Calu3 (cell line): Measurements from ENCODE around the gene EP400. TPM values are rescaled to one million over a fixed set of nuclear protein-coding genes. Genes with fewer than 3 reads are reported as not detected.

Experiments
- BruUV-seq: library from RNA; stranded (reverse); fragments of 400-500 nt; replicated peaks from 2 replicates; lab custom pipeline; 2021; lab: Mats Ljungman, UMichigan
- CTCF ChIA-PET: fragments of 300-600 bp; sonication (Branson Sonifier 250); formaldehyde crosslinking; loops from one replicate; lab custom pipeline; 2022; ENCODE audit warnings: antibody characterized with exemption; lab: Charles Lee
- DNase-seq: peaks from one replicate; pipeline ENCODE4 v3.0.0; 2022
- H3K27ac Mint-ChIP-seq: one replicate; pipeline ENCODE4 v1.8.0; 2022; ENCODE audit warnings: mixed read lengths; ENCODE audit not compliant: unreplicated experiment
- H3K27me3 Mint-ChIP-seq: one replicate; pipeline ENCODE4 v1.8.0; 2022; ENCODE audit warnings: mixed read lengths; ENCODE audit not compliant: unreplicated experiment
- H3K36me3 Mint-ChIP-seq: one replicate; pipeline ENCODE4 v1.8.0; 2022; ENCODE audit warnings: mild to moderate bottlenecking, moderate library complexity, mixed read lengths; ENCODE audit not compliant: insufficient read depth, unreplicated experiment
- H3K4me1 Mint-ChIP-seq: one replicate; pipeline ENCODE4 v1.8.0; 2022; ENCODE audit warnings: mild to moderate bottlenecking, low read depth, mixed read lengths; ENCODE audit not compliant: unreplicated experiment
- H3K4me3 Mint-ChIP-seq: one replicate; pipeline ENCODE4 v1.8.0; 2022; ENCODE audit warnings: mild to moderate bottlenecking, low read depth, moderate library complexity, mixed read lengths; ENCODE audit not compliant: unreplicated experiment
- H3K9me3 Mint-ChIP-seq: one replicate; pipeline ENCODE4 v1.8.0; 2022; ENCODE audit warnings: low read depth, mixed read lengths; ENCODE audit not compliant: unreplicated experiment
- CTCF ChIP-seq: fragments of 200-600 bp; IDR thresholded peaks from one replicate; pipeline ENCODE4 v1.8.0; 2022; ENCODE audit warnings: antibody characterized with exemption; ENCODE audit not compliant: unreplicated experiment
- intact Hi-C: fragments of 100-400 bp; cut with micrococcal nuclease; formaldehyde crosslinking; loops from one replicate; pipeline ENCODE4 v1.10.0; 2022; ENCODE audit not compliant: unreplicated experiment
- total RNA-seq: library from RNA; stranded (reverse); gene quantifications from 2 replicates; pipeline ENCODE4 v1.2.3, GENCODE V29; 2022

EP400 gene
- total RNA-seq, 1 experiment from 2014 or later = 88.7 TPM

GRCh38 chr12:132030367-132031038, 80.8 kb downstream of the EP400 start:
- peaks cover 83% of the 10 kb centered on the region for H3K36me3 Mint-ChIP-seq
- no TSS peak for BruUV-seq
- intact Hi-C loops = no loop called here
- CTCF ChIA-PET = interaction anchor here (0.6 to 1.4 kb wide), 2 partner anchors 13 to 22 kb away, joined by 4 to 9 read pairs; no protein-coding TSS in a partner anchor
- H3K4me3 Mint-ChIP-seq = no peak overlapping the region
- TF ChIP-seq CTCF = no peak
- H3K27ac Mint-ChIP-seq = no peak overlapping the region
- no peaks in the 10 kb centered on the region for H3K9me3 Mint-ChIP-seq
- DNase-seq = no peak
- no peaks in the 10 kb centered on the region for H3K27me3 Mint-ChIP-seq
- H3K4me1 Mint-ChIP-seq = no peaks in the 10 kb centered on the region

GRCh38 chr12:132033627-132034026, 83.9 kb downstream of the EP400 start:
- H3K27ac Mint-ChIP-seq = no peak overlapping the region
- intact Hi-C loops = no loop called here
- no peaks in the 10 kb centered on the region for H3K9me3 Mint-ChIP-seq
- H3K27me3 Mint-ChIP-seq = no peaks in the 10 kb centered on the region
- no peak overlapping the region for H3K4me3 Mint-ChIP-seq
- DNase-seq = no peak
- CTCF ChIA-PET = no interaction called here
- BruUV-seq = no TSS peak
- no peaks in the 10 kb centered on the region for H3K4me1 Mint-ChIP-seq
- peaks cover 79% of the 10 kb centered on the region for H3K36me3 Mint-ChIP-seq
- no peak for TF ChIP-seq CTCF

- no TSS peak for BruUV-seq
- peaks cover 83% of the 10 kb centered on the region for H3K36me3 Mint-ChIP-seq
- intact Hi-C loops = no loop called here
- no peak for DNase-seq
- no peaks in the 10 kb centered on the region for H3K4me1 Mint-ChIP-seq
- H3K27me3 Mint-ChIP-seq = no peaks in the 10 kb centered on the region
- CTCF ChIA-PET = no interaction called here
- H3K4me3 Mint-ChIP-seq = no peak overlapping the region
- no peak for TF ChIP-seq CTCF
- no peak overlapping the region for H3K27ac Mint-ChIP-seq
- H3K9me3 Mint-ChIP-seq = no peaks in the 10 kb centered on the region
Measured at GRCh38 chr12:132036063-132036683, 86.4 kb downstream of the EP400 start.

- Mint-ChIP-seq H3K4me1 (no peaks in the 10 kb centered on the region), H3K9me3 (no peaks in the 10 kb centered on the region), H3K27ac (no peak overlapping the region), H3K36me3 (peaks cover 63% of the 10 kb centered on the region), H3K4me3 (no peak overlapping the region), H3K27me3 (no peaks in the 10 kb centered on the region)
- no peak for DNase-seq
- BruUV-seq = no TSS peak
- CTCF ChIA-PET = interaction anchor here (0.6 kb wide), 1 partner anchor 128 kb away, joined by 3 read pairs; no protein-coding TSS in a partner anchor
- no peak for TF ChIP-seq CTCF
- intact Hi-C loops = no loop called here
Measured at GRCh38 chr12:132040906-132041606, 91.3 kb downstream of the EP400 start.
